ENCODE results near the gene ZNF107.
"Not testable (repeated sequence)": the region's sequence is repeated elsewhere in the genome, so short reads cannot be mapped to it uniquely, and the experiment has no call there.

The ZNF107 gene

GRCh38 chr7:64729089-64729848 is 63.3 kb downstream of the ZNF107 start:
- DNase-seq (ENCODE audit: low read depth in 1 of 2, low spot score in 1 of 2): no peak

- DNase-seq (ENCODE audit: low read depth in 1 of 2, low spot score in 1 of 2): no peak
Observed at GRCh38 chr7:64733550-64734240, 67.8 kb downstream of the ZNF107 start.

GRCh38 chr7:64736575-64736974 is 70.6 kb downstream of the ZNF107 start:
- DNase-seq (ENCODE audit: low read depth in 1 of 2, low spot score in 1 of 2): no peak

GRCh38 chr7:64738403-64738802 is 72.5 kb downstream of the ZNF107 start:
- DNase-seq (ENCODE audit: low read depth in 1 of 2, low spot score in 1 of 2): not testable (repeated sequence)

- not testable (repeated sequence) for DNase-seq (ENCODE audit: low read depth in 1 of 2, low spot score in 1 of 2)
Observed at GRCh38 chr7:64738953-64739352, 73.0 kb downstream of the ZNF107 start.

GRCh38 chr7:64744680-64745079 is 78.7 kb downstream of the ZNF107 start:
- no peak for DNase-seq (ENCODE audit: low read depth in 1 of 2, low spot score in 1 of 2)

GRCh38 chr7:64747802-64748201 is 81.9 kb downstream of the ZNF107 start:
- DNase-seq (ENCODE audit: low read depth in 1 of 2, low spot score in 1 of 2): no peak

- DNase-seq (ENCODE audit: low read depth in 1 of 2, low spot score in 1 of 2): no peak
Observed at GRCh38 chr7:64753032-64753431, 87.1 kb downstream of the ZNF107 start.

GRCh38 chr7:64755865-64756264 is 89.9 kb downstream of the ZNF107 start:
- DNase-seq (ENCODE audit: low read depth in 1 of 2, low spot score in 1 of 2): no peak

- DNase-seq (ENCODE audit: low read depth in 1 of 2, low spot score in 1 of 2): no peak
Observed at GRCh38 chr7:64758151-64758550, 92.2 kb downstream of the ZNF107 start.
